Jurkat, Clone E6-1 (cell line): ENCODE results near the gene GPR137B.
"Not testable (repeated sequence)": the region's sequence is repeated elsewhere in the genome, so short reads cannot be mapped to it uniquely, and the experiment has no call there.

Experiments used
- DNase-seq: peaks from one replicate; pipeline ENCODE4 v3.0.0-alpha.2; 2011; ENCODE audit warnings: low read depth, low spot score
- H3K4me3 ChIP-seq: 2 replicates; pipeline ENCODE4 v1.5.1; 2011; ENCODE audit warnings: mild to moderate bottlenecking, low read length, control low read depth, moderate library complexity

Gene GPR137B

GRCh38 chr1:236156512-236157208, 14.3 kb downstream of the GPR137B start:
- no peak overlapping the region for H3K4me3 ChIP-seq
- DNase-seq: peak; percentile 43

- DNase-seq, H3K4me3 ChIP-seq: not testable (repeated sequence)
Measured at GRCh38 chr1:236158072-236158471, 15.7 kb downstream of the GPR137B start.

GRCh38 chr1:236158719-236159118, 16.4 kb downstream of the GPR137B start:
- no peak for DNase-seq
- H3K4me3 ChIP-seq: no peak overlapping the region

GRCh38 chr1:236159704-236160539, 17.6 kb downstream of the GPR137B start:
- no peak overlapping the region for H3K4me3 ChIP-seq
- no peak for DNase-seq

- no peak overlapping the region for H3K4me3 ChIP-seq
- DNase-seq: no peak
Measured at GRCh38 chr1:236160540-236161127, 18.3 kb downstream of the GPR137B start.

DNA sequence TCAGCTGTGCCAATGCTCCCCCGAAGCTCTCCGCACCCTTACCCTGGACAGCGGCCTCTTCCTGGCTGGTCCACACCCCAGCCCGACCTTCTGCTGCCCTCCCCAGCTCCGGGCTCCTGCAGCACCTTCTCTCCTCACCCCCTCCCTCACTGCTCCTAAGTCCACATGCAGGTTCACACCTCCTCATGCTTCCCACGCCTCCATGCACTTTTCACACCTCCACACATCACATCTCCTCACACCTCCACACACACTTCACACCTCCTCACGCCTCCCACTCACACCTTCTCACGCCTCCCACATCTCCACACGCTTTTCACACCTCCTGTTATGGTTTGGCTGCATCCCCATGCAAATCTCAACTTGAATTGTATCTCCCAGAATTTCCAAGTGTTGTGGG, 18.9 kb downstream of the GPR137B start:
- H3K4me3 ChIP-seq: no peak overlapping the region
- no peak for DNase-seq

DNA sequence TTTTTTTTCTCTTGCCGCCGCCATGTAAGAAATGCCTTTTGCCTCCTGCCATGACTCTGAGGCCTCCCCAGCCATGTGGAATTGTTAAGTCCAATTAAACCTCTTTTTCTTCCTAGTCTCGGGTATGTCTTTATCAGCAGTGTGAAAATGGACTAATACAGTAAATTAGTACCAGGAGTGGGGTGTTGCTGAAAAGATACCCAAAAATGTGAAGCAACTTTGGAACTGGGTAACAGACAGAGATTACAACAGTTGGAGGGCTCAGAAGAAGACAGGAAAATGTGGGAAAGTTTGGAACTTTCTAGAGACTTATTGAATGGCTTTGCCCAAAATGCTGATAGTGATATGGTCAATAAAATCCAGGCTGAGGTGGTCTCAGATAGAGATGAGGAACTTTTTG, 19.4 kb downstream of the GPR137B start:
- DNase-seq, H3K4me3 ChIP-seq: not testable (repeated sequence)

- no peak for DNase-seq
- no peak overlapping the region for H3K4me3 ChIP-seq
Measured at GRCh38 chr1:236163463-236164153, 21.3 kb downstream of the GPR137B start.

DNA sequence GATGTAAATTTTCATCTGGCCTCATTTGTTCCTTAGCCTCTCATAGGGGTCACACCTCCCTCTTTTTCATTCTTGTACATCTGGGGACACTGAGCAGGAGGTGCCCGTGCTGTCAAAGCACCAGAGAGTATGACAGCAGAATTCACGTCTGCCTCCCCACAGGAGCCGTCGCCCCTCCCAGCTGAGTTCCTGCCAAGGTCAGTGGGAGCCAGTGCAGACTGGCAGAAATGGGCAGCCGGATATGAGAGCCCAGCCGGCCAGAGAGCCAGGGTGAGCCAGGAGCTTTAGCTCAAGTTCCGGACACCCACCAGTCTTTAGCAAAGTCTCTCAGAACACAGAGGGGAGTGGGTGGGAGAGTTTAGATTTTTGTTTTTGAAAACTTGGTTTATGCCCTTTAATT, 21.9 kb downstream of the GPR137B start:
- DNase-seq: no peak
- no peak overlapping the region for H3K4me3 ChIP-seq

- no peak overlapping the region for H3K4me3 ChIP-seq
- no peak for DNase-seq
Measured at GRCh38 chr1:236165238-236165981, 23.1 kb downstream of the GPR137B start.

GRCh38 chr1:236166041-236166440, 23.7 kb downstream of the GPR137B start:
- H3K4me3 ChIP-seq: no peak overlapping the region
- DNase-seq: no peak

DNA sequence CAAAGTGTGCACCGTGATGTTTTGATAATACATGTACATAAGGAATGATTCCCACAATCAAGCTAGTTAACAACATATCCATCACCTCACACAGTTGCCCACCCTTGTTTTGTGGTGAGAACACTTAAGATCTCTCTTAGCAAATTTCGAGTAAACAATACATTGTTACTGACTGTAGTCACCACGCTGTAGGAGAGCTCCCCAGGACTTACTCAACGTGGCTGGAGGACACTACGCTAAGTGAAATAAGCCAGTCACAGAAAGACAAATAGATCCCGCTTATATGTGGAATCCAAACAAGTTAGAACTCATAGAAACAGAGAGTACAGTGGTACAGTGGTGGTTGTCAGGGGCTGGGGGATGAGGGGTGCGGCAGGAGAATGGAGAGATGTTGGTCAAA, 24.8 kb downstream of the GPR137B start:
- no peak for DNase-seq
- H3K4me3 ChIP-seq: no peak overlapping the region

DNA sequence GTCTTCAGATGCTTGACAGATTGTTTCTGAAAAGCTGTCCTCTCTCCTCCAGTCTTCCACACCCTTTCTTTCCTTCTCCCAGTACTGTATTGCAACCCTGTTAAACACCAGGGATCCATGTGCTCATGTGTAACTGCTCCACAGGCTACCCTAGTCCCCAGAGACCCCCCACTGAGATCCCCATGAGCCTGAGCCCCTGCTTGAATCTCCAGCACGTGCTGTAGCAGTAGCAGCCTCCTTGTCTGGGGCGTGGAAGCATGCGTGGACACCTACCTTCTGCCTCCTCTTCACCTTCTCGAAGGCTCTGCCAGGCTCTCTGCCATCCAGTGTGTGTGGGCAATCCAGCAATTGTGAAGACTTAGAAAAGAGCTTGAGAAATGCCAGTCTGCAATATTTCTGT, 25.2 kb downstream of the GPR137B start:
- no peak overlapping the region for H3K4me3 ChIP-seq
- no peak for DNase-seq

DNA sequence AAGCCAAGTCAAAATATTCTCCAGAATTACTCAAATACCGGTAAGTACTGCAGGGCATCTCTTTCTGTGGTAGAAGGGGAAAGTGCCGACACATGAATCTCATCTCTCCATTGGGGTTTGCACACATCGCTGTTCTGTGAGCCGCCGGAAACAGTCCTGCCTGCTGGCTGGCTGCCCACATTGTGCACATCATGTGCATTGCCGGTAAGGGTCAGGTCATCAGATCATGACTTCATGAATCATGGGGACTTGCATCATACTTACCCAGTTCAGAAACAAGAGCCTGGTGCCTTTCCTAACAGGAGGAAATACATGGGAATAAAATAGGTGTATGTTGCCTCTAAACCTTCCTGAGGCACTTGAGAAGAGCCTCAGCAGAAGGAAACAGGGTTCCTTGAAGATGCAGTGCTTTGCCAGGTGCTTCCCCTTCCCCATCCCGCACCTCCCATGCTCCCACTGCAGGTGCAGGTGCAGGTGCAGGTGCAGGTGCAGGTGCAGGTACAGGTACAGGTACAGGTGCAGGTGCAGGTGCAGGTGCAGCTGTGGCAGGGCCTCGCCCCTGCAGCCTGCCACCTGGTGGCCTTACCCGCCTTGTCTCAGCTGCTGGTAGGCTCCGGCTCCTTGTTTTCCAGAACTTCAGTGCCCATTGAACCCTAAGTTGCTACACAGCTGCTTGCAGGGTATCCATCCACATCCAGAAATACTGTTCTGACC, 26.5 kb downstream of the GPR137B start:
- H3K4me3 ChIP-seq: no peak overlapping the region
- no peak for DNase-seq

- H3K4me3 ChIP-seq: no peak overlapping the region
- no peak for DNase-seq
Measured at GRCh38 chr1:236172041-236172579, 29.8 kb downstream of the GPR137B start.

GRCh38 chr1:236173174-236173767, 30.9 kb downstream of the GPR137B start:
- H3K4me3 ChIP-seq: no peak overlapping the region
- DNase-seq: no peak

- H3K4me3 ChIP-seq: no peak overlapping the region
- no peak for DNase-seq
Measured at GRCh38 chr1:236175642-236176336, 33.5 kb downstream of the GPR137B start.
